Adrenal gland (tissue), 12 donors: ENCODE measurements around the gene TRIM24. TPM values are rescaled to one million over a fixed set of nuclear protein-coding genes. Genes with fewer than 3 reads are reported as not detected.
A peak's percentile ranks its signal among the peaks of the same experiment; 100 is the strongest.

Source experiments
- DNase-seq, 7 donors: peaks; one replicate each; pipeline ENCODE4 v3.0.0-alpha.2; 2019 to 2020
- H3K27ac ChIP-seq, 5 donors: fragments of 200-600 bp; sonication (generic) in 4 of 5; 1 replicate in 3 of 5; 2 replicates in 2 of 5; pipeline versions ENCODE4 v1.5.1 to v1.8.0; 2016 to 2020; ENCODE audit warnings: mild to moderate bottlenecking in 1 of 5
- H3K27me3 ChIP-seq: fragments of 200-600 bp; 2 replicates; pipeline ENCODE4 v1.8.0; 2021
- H3K36me3 ChIP-seq, 2 donors: fragments of 200-600 bp; replicated peaks in 1 of 2; 1 replicate in 1 of 2; 2 replicates in 1 of 2; pipeline versions ENCODE4 v1.5.1 to v1.8.0; 2018 to 2022
- H3K4me1 ChIP-seq, 2 donors: fragments of 200-600 bp; replicated peaks in 1 of 2; 1 replicate in 1 of 2; 2 replicates in 1 of 2; pipeline versions ENCODE4 v1.5.1 to v1.8.0; 2018 to 2021
- H3K4me3 ChIP-seq, 4 donors: fragments of 200-600 bp; sonication (generic) in 3 of 4; one replicate each; pipeline ENCODE4 v1.5.1; 2016 to 2018
- H3K9me3 ChIP-seq, 3 donors: fragments of 200-600 bp; sonication (generic) in 1 of 3; replicated peaks in 1 of 3; 1 replicate in 2 of 3; 2 replicates in 1 of 3; pipeline versions ENCODE4 v1.5.1 to v1.8.0; 2016 to 2021
- POLR2A ChIP-seq, 2 donors: fragments of 450-650 bp; IDR thresholded peaks; one replicate each; pipeline ENCODE4 v1.6.1; 2017; ENCODE audit warnings: antibody characterized with exemption in 2 of 2, mild to moderate bottlenecking in 2 of 2, moderate library complexity in 1 of 2
- WGBS, 4 donors: extraction: QIAGEN DNeasy Blood & Tissue Kit in 2 of 4; methylation state at CpG; one replicate each; pipeline versions ENCODE4 v1.1.5 to v1.1.7; 2013 to 2017; 5-methylcytosine and 5-hydroxymethylcytosine counted together
- intact Hi-C, 2 donors: fragments of 100-400 bp; cut with DNase I; formaldehyde crosslinking; loops; one replicate each; pipeline versions ENCODE4 v1.14.1 to v1.15.0; 2022 to 2023
- polyA plus RNA-seq, 3 donors: library from polyadenylated mRNA; stranded (reverse); fragments of 200-250 nt in 2 of 3; fragments of 350-450 nt in 1 of 3; fragmentation: Illumina TruSeq in 1 of 3; extraction: RNeasy Lipid Tissue Mini Kit (QIAGEN cat#74804) in 1 of 3; gene quantifications; one replicate each; pipeline ENCODE4 v1.2.3, GENCODE V29; 2013 to 2014
- total RNA-seq, 9 donors: library from RNA; depleted of rRNA in 4 of 9; stranded (reverse); fragments of >200 nt in 4 of 9; fragments of 120-200 nt in 1 of 9; fragmentation: NEBNext Ultra II Directional in 1 of 9; extraction: Animal tissue kit (Norgen Biotek cat#: 25700) in 1 of 9; gene quantifications; one replicate each; pipeline versions ENCODE4 v1.1.0 to v1.2.4, GENCODE V29; 2013 to 2023
- TF ChIP-seq, protein P1 (sequence below), 6 experiments: fragments of 450-650 bp in 4 of 6; fragments of 200-600 bp in 2 of 6; sonication (generic) in 1 of 6; IDR thresholded peaks; 1 replicate in 5 of 6; 2 replicates in 1 of 6; pipeline versions ENCODE4 v1.5.1 to v1.8.0; 2016 to 2021; ENCODE audit warnings: antibody characterized with exemption in 6 of 6, mild to moderate bottlenecking in 2 of 6, moderate library complexity in 1 of 6
- donor health status: healthy with polysubstance abuse.
- donor health status: Bipolar disorder and iron deficiency.
- donor health status: DM: yes; HTN: yes; CAD: no.
- donor health status: DM: no; HTN: no; CAD: no.
- donor health status: DM: no; HTN: no; CAD: no.
- donor health status: DM: yes; HTN: yes; CAD: no.

Gene TRIM24
- total and polyA plus RNA-seq, 12 donors = 22.7 to 103 (median 59.4) TPM

DNA sequence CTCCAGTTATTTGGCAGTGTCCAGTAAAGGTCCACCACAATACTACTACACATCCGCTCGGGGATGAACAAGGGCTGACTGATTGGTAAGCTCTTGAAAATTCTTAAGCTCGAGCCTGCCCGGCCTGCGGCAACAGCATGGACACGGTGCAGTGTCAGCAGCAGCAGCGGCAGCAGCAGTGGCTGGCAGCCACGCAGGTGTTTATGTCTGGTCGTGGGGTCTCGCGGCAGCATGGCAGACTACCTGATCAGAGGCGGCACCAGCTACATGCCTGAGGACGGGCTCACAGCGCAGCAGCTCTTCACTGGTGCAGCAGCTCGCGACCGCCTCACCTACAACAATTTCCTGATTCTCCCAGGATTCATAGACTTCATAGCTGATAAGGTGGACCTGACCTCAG, 19.6 kb upstream of the TRIM24 start:
- TF ChIP-seq, protein P1, sequence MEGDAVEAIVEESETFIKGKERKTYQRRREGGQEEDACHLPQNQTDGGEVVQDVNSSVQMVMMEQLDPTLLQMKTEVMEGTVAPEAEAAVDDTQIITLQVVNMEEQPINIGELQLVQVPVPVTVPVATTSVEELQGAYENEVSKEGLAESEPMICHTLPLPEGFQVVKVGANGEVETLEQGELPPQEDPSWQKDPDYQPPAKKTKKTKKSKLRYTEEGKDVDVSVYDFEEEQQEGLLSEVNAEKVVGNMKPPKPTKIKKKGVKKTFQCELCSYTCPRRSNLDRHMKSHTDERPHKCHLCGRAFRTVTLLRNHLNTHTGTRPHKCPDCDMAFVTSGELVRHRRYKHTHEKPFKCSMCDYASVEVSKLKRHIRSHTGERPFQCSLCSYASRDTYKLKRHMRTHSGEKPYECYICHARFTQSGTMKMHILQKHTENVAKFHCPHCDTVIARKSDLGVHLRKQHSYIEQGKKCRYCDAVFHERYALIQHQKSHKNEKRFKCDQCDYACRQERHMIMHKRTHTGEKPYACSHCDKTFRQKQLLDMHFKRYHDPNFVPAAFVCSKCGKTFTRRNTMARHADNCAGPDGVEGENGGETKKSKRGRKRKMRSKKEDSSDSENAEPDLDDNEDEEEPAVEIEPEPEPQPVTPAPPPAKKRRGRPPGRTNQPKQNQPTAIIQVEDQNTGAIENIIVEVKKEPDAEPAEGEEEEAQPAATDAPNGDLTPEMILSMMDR (IDR thresholded peaks at IDR 0.05) = no peak
- TF ChIP-seq POLR2A (IDR thresholded peaks at IDR 0.05) = no peak
- DNase-seq = no peak
- H3K9me3 ChIP-seq = no peaks in the 10 kb centered on the region
- WGBS, 4 donors = 94 to 98% (median 97%) methylated on average over 7 to 17 of the region's 17 CpGs
- H3K27ac ChIP-seq = no peak overlapping the region
- H3K4me3 ChIP-seq = no peak overlapping the region
- intact Hi-C loops = no loop called here
- H3K27me3 ChIP-seq = no peaks in the 10 kb centered on the region
- no peaks in the 10 kb centered on the region for H3K36me3 ChIP-seq
- no peaks in the 10 kb centered on the region for H3K4me1 ChIP-seq

GRCh38 chr7:138442822-138443221, 17.2 kb upstream of the TRIM24 start:
- intact Hi-C loops = no loop called here
- Histone ChIP-seq H3K4me1 (no peaks in the 10 kb centered on the region), H3K27me3 (no peaks in the 10 kb centered on the region), H3K36me3 (no peaks in the 10 kb centered on the region), H3K27ac (no peak overlapping the region), H3K9me3 (no peaks in the 10 kb centered on the region), H3K4me3 (no peak overlapping the region)
- TF ChIP-seq POLR2A (IDR thresholded peaks at IDR 0.05) = no peak
- TF ChIP-seq, protein P1 (IDR thresholded peaks at IDR 0.05) = no peak
- DNase-seq = no peak
- 76 to 85% (median 81%) methylated on average over 3 of the region's 3 CpGs for WGBS, 4 donors

- 82 to 91% (median 90%) methylated on average over 6 of the region's 6 CpGs for WGBS, 4 donors
- H3K9me3 ChIP-seq = no peaks in the 10 kb centered on the region
- no peak overlapping the region for H3K4me3 ChIP-seq
- intact Hi-C loops = no loop called here
- no peaks in the 10 kb centered on the region for H3K27me3 ChIP-seq
- H3K36me3 ChIP-seq = no peaks in the 10 kb centered on the region
- H3K4me1 ChIP-seq = no peaks in the 10 kb centered on the region
- TF ChIP-seq POLR2A (IDR thresholded peaks at IDR 0.05) = no peak
- TF ChIP-seq, protein P1 (IDR thresholded peaks at IDR 0.05) = peak in 2 of 6 experiments; percentile 7 to 8
- H3K27ac ChIP-seq = no peak overlapping the region
- DNase-seq = no peak
These were observed 10.5 kb upstream of the TRIM24 start for GRCh38 chr7:138449580-138449979.

DNA sequence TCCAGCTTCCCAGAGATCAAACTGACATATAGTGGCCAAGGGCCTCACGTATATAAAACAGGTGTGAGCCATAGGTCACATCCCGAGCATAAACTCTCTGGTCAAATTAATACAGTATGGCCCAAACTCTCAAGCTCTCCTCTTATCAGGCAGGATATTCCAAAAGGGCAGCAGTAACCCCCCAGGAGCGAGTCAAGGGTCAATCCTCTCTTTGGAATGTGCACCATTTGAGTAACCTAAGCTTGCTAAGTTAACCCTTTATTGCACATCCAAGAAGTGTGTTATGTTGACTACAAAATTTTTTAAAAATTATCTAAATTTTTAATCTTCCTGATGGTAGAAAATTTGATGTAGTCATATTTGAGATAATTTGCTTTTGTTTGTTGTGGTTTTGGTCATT, 4.5 kb upstream of the TRIM24 start:
- Histone ChIP-seq H3K4me3 (no peak overlapping the region), H3K27me3 (no peaks in the 10 kb centered on the region), H3K27ac (no peak overlapping the region), H3K36me3 (no peaks in the 10 kb centered on the region), H3K9me3 (no peaks in the 10 kb centered on the region), H3K4me1 (no peaks in the 10 kb centered on the region)
- WGBS, 4 donors = 72 to 85% (median 80%) methylated on average over 3 of the region's 3 CpGs
- TF ChIP-seq POLR2A (IDR thresholded peaks at IDR 0.05) = no peak
- TF ChIP-seq, protein P1 (IDR thresholded peaks at IDR 0.05) = no peak
- intact Hi-C loops = no loop called here
- no peak for DNase-seq
